Left ventricle myocardium inferior (tissue), 1 donor: ENCODE data around the gene ADAMTSL2. TPM values are rescaled to one million over a fixed set of nuclear protein-coding genes. Genes with fewer than 3 reads are reported as not detected.

Source experiments
- DNase-seq: peaks from one replicate; pipeline ENCODE4 v3.0.0-alpha.2; 2020
- H3K27ac ChIP-seq: fragments of 200-600 bp; replicated peaks from 2 replicates; pipeline ENCODE4 v1.8.0; 2021
- H3K27me3 ChIP-seq: fragments of 200-600 bp; 2 replicates; pipeline ENCODE4 v1.8.0; 2021; ENCODE audit warnings: low read depth
- H3K36me3 ChIP-seq: fragments of 200-600 bp; 2 replicates; pipeline ENCODE4 v1.8.0; 2021
- H3K4me1 ChIP-seq: fragments of 200-600 bp; 2 replicates; pipeline ENCODE4 v1.8.0; 2021
- H3K4me3 ChIP-seq: fragments of 200-600 bp; 2 replicates; pipeline ENCODE4 v1.8.0; 2021; ENCODE audit warnings: mild to moderate bottlenecking, moderate library complexity
- H3K9me3 ChIP-seq: fragments of 200-600 bp; replicated peaks from 2 replicates; pipeline ENCODE4 v1.8.0; 2021
- intact Hi-C: fragments of 100-400 bp; cut with micrococcal nuclease; formaldehyde crosslinking; loops from one replicate; pipeline ENCODE4 v1.11.0; 2022
- total RNA-seq: library from RNA; stranded (reverse); fragmentation: NEBNext Ultra II Directional; extraction: Animal tissue kit (Norgen Biotek cat#: 25700); gene quantifications from one replicate; pipeline ENCODE4 v1.2.1, GENCODE V29; 2021
- TF ChIP-seq, protein P1 (sequence below): fragments of 200-600 bp; IDR thresholded peaks from 2 replicates; pipeline ENCODE4 v1.8.0; 2021; ENCODE audit warnings: antibody characterized with exemption, mild to moderate bottlenecking, borderline replicate concordance
- donor health status: DM: no; HTN: yes; CAD: no; lungs with severe emphysema.

Gene ADAMTSL2
- total RNA-seq, 1 donor from 2014 or later, result 6.0 TPM

DNA sequence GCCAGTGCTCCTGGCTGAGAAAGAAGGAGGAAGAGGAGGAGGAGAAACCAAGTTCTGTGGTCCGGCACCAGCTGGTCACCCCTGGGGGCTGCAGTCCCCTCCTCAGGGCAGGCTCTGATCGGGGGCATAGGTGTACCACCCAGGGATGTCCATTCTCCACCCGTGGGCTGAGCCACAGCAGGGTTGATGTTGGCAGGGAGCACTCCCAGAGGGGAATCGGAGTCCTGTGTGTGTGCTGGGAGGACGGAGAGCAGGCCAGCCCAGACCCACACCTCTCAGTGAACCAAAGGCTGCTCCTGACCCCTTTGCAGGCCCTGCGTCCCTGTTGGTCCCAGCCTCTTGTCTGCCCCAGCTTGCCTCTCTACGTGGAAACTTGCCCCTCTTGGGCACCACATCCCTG lies 4.6 kb upstream of the ADAMTSL2 start:
- no peaks in the 10 kb centered on the region for H3K9me3 ChIP-seq
- peaks cover 54% of the 10 kb centered on the region for H3K4me1 ChIP-seq
- peaks cover 42% of the 10 kb centered on the region for H3K27me3 ChIP-seq
- no peak overlapping the region for H3K4me3 ChIP-seq
- no peak for DNase-seq
- intact Hi-C loops, result loop anchor here (10.0 kb wide), 1 partner anchor 195 kb away; no protein-coding TSS in a partner anchor
- no peaks in the 10 kb centered on the region for H3K36me3 ChIP-seq
- TF ChIP-seq, protein P1, sequence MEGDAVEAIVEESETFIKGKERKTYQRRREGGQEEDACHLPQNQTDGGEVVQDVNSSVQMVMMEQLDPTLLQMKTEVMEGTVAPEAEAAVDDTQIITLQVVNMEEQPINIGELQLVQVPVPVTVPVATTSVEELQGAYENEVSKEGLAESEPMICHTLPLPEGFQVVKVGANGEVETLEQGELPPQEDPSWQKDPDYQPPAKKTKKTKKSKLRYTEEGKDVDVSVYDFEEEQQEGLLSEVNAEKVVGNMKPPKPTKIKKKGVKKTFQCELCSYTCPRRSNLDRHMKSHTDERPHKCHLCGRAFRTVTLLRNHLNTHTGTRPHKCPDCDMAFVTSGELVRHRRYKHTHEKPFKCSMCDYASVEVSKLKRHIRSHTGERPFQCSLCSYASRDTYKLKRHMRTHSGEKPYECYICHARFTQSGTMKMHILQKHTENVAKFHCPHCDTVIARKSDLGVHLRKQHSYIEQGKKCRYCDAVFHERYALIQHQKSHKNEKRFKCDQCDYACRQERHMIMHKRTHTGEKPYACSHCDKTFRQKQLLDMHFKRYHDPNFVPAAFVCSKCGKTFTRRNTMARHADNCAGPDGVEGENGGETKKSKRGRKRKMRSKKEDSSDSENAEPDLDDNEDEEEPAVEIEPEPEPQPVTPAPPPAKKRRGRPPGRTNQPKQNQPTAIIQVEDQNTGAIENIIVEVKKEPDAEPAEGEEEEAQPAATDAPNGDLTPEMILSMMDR, result no peak
- H3K27ac ChIP-seq, result no peak overlapping the region

DNA sequence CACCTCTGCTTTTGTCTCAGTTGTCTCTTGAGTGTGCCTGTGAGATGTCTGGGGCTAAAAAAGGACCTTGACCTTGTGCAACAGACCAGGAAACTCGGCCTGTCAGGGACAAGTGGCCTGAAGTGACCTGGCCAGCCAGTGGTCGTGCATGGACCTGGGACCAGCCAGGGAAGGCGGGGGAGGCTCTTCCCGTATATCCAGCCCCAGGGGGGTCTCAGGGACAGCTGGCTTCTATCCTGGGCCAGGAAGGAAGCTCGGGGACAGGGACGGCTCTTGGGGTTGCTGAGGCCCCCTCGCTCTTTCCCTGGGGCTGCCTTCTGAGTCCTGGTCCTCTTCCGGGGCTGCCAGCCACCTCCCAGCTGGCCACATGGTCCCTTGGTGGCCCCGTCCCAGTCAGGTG lies 3.2 kb upstream of the ADAMTSL2 start:
- peaks cover 64% of the 10 kb centered on the region for H3K4me1 ChIP-seq
- H3K27ac ChIP-seq, result no peak overlapping the region
- no peaks in the 10 kb centered on the region for H3K36me3 ChIP-seq
- H3K9me3 ChIP-seq, result no peaks in the 10 kb centered on the region
- DNase-seq, result no peak
- intact Hi-C loops, result loop anchor here (10.0 kb wide), 1 partner anchor 194 kb away; no protein-coding TSS in a partner anchor
- H3K4me3 ChIP-seq, result no peak overlapping the region
- peaks cover 47% of the 10 kb centered on the region for H3K27me3 ChIP-seq
- TF ChIP-seq, protein P1, result no peak

DNA sequence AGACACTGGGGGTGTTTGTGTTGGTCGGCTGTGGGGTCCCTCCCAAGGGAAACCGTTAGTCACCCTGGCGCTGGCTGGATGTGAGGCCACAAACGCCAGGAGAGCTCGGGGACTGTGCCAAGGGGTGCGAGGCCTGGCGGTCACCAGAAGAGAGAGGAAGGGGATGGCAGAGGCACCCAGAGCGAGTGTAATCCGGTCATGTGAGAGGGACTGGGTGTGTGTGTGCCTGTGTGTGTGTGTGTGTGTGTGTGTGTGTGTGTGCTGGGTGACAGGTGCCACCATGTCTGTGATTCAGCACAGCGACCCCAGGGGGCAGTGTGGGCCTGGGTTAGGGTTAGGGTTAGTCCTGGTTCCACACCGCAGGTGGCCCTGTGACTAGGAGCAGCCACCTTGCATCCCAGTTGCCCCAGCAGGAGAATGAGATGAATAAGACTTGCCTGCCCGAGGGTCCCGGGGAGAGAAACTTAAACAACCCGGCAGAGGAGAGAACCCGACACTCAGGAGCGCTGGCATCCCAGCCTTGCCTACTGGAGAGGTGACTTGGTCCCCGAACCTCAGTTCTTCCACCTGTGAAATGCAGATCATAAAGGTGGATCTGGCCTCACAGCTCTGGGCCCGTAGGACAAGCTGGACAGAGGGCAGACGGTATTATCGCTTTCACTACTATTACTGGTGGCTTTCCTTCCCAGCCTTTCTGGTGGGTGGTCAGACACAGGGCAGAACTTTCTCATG lies 1.4 kb upstream of the ADAMTSL2 start:
- intact Hi-C loops, result loop anchor here (10.0 kb wide), 1 partner anchor 192 kb away; no protein-coding TSS in a partner anchor
- H3K27me3 ChIP-seq, result peaks cover 40% of the 10 kb centered on the region
- peaks cover 56% of the 10 kb centered on the region for H3K4me1 ChIP-seq
- H3K4me3 ChIP-seq, result no peak overlapping the region
- no peaks in the 10 kb centered on the region for H3K36me3 ChIP-seq
- DNase-seq, result peak; percentile 74
- TF ChIP-seq, protein P1, result peak; percentile 66
- H3K27ac ChIP-seq, result peak overlapping the region; percentile 61
- H3K9me3 ChIP-seq, result no peaks in the 10 kb centered on the region

DNA sequence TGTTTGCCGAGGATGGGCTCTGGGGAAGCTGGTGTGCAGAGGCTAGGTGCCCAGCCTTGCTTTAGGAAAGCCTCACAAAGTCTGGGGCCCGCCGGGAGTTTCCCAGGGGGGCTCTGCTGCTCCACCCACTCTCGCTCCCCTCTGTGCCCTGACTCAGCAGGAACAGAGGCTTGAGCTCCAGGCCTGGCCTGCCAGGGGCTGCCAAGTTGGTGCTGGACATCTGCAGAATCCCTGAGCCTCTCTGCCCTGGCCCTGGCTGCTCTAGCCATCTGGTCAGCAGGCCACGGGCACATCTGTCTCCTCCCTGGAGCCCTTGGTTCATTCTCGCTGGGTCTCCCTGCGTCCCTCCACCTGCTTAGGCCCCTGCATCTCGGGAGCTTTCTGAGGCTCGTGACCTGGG lies 647 bp upstream of the ADAMTSL2 start:
- DNase-seq, result no peak
- no peaks in the 10 kb centered on the region for H3K36me3 ChIP-seq
- intact Hi-C loops, result loop anchor here (10.0 kb wide), 1 partner anchor 191 kb away; no protein-coding TSS in a partner anchor
- TF ChIP-seq, protein P1, result no peak
- H3K4me3 ChIP-seq, result peak overlapping the region; percentile 69
- peaks cover 32% of the 10 kb centered on the region for H3K27me3 ChIP-seq
- H3K4me1 ChIP-seq, result peaks cover 56% of the 10 kb centered on the region
- no peaks in the 10 kb centered on the region for H3K9me3 ChIP-seq
- H3K27ac ChIP-seq, result peak overlapping the region; percentile 61

DNA sequence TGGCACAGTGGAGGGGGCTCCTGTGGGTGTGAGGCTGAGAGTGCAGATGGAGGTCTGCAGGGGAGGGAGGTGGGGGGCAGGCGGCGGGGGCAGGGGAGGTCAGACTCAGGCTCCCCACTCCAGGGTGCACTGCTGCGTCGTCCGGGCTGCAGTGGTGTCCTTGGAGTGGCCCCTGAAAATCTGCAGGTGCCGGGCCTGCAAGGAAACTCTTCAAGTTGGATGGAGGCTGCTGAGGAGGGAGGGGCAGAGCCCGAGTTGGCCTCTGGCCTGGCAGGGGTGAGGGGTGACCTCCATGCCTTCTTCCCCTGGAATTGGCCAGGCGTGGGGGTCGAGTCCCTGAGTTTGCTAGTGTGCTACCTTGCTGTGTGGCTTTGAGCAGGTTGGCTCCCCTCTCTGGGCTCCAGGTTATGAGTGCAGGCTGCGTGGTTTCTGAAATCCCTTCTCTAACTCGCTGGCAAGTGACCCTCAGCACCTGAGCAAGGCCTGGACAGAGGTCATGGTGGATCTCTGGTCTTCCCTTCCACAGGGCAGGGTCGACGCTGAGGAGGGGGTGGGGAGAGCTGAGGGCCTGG lies 888 bp downstream of the ADAMTSL2 start:
- Histone ChIP-seq H3K36me3 (no peaks in the 10 kb centered on the region), H3K4me3 (peak overlapping the region; percentile 69), H3K27ac (peak overlapping the region; percentile 61), H3K4me1 (peaks cover 67% of the 10 kb centered on the region), H3K9me3 (no peaks in the 10 kb centered on the region), H3K27me3 (peaks cover 17% of the 10 kb centered on the region)
- DNase-seq, result no peak
- intact Hi-C loops, result loop anchor here (10.0 kb wide), 1 partner anchor 189 kb away; no protein-coding TSS in a partner anchor
- TF ChIP-seq, protein P1, result no peak
